NCI-H1105 treated with DMSO at 0.1 percent for 48 hours (cell line): ENCODE results near the gene TTLL3.

Experiments
- DNase-seq: peaks from one replicate; lab custom pipeline; 2025; lab: John Stamatoyannopoulos, UW

The TTLL3 gene

DNA sequence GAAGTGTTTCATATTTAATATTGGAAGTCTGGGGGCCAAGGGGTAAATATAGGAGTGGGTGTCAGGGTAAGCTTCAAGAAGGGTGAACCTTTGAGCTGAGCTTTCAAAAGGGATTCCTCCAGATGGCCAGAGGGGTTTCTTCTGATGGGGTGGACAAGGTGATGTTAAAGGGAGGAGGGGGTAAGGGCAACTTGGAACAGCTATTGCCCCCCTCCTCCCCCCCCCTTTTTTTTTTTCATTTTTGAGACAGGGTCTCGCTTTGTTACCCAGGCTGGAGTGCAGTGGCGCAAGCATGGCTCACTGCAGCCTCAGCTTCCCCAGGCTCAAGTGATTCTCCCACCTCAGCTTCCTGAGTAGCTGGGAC lies 2.1 kb upstream of the TTLL3 start:
- no peak for DNase-seq

DNA sequence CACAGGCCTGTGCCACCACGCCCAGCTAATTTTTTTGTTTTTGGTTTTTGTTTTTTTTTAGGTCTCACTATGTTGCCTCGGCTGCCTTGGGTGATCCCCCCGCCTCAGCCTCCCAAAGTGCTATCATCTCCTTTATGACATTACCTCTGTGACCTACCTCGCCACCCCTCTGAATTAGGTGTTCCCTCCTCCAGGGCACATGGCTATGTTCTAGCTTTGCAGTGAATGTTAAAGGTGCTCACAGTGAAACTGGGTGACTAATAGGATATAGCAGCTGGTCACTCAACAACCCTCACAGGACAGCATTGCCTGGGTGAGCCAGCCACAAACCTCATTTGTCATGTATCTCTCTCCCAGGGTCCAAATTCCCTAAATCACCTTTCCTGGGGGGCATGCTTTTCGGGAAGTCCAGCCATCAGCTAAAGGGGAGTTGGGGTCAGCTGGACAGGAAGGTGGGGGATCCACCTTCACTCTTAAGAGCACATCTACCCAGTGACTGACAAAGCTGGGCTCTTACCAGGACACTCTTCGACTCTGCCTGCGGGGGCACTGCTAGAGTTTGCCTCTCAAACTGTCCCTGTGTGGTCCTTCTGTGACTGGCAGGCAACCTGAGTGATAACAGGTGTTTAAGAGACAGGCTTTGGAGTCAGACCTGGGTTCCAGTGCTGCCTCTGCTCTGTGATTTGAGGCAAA lies 1.6 kb upstream of the TTLL3 start:
- peak; percentile 33 for DNase-seq

DNA sequence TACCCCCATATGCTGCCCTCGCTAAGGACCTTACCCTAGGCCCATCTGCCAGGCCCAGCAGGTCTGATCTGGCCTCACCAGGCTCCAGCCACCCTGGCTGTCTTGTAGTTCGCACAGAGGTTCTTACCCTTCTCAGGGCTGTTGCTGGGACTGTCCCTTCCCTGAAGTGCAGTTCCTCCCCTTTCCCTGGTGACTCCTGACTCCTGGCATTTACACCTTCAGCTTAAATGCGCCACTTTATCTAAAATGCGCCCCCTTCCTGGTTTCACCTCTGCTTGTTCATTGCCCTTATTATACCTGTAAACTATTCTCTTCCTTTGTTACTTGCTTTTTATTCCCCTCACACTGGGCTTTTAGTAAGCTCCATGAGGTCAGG lies 835 bp upstream of the TTLL3 start:
- no peak for DNase-seq

DNA sequence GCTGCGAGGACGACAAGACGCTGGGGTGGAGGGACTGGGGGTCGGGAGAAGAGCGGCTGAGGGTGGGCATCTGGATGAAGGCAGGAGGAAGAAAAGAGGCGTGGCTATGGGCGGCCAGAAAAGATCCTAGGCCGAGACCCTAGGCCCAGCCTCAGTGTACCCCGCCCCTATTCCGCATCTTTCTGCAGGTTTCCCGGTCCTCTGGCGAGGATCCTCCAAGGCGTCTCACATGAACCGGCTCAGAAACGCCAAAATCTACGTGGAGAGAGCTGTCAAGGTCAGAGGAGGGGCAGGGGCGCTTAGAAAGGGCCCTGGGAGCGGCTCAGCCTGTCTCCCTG lies 340 bp downstream of the TTLL3 start:
- DNase-seq, result no peak

DNA sequence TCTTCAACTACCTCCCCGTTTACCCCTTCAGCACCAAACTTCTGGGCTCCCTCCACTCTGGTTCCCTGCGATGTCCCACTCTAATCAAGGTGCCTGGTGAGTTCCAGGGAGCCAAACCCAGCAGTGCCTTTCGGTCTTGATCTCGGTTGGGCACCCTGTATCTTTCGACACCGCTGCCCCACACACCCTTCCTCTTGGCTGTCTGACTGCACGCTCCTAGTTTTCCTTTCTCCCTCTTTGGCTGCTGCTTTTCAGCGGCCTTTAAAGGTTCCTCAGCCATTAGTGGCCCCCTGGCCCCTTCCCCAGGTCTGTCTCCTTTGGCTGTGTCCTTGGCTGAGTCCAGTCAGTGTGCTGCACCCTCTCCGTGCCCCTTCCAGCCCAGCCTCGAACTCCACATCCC lies 784 bp downstream of the TTLL3 start:
- DNase-seq, result no peak

DNA sequence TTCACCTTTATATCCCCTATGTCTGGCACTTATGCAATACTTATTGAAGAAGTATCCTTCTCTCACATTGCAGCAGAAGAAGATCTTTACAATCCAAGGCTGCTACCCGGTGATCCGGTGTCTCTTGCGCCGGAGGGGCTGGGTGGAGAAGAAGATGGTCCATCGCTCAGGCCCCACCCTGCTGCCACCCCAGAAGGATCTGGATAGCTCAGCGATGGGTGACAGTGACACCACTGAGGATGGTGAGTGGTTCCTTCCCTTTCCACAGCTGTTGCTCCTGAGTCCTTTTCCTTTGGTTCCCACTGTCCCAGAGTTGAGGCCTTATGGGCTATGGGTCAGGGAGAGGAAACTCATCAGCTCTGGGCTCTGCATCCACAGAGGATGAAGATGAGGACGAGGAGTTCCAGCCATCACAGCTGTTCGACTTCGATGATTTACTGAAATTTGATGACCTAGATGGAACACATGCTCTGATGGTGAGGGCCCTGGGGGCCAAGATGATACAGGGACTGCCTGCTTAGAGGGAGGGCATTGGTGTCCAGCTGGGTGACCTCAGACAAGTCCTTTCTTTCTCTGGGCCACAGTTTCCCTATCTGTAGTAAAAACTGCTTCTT lies 2.9 kb downstream of the TTLL3 start:
- no peak for DNase-seq

DNA sequence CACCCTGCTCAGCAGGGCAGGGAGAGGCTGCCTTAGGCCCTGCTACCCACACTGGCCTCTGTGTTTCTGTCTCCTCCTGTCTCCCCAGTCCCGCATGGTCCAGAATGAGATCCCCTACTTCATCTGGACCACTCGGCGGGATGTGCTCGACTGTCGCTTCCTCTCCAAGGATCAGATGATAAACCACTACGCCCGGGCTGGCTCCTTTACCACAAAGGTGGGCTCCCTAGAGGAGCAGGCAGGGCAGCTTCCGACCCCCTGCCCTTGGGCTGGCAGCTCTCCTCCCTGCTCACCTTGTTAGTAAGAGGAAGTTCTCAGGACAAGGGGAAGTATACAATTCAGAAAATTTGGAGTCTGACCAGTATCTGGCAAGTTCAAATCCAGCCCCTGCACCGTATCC lies 5.9 kb downstream of the TTLL3 start:
- DNase-seq, result no peak

DNA sequence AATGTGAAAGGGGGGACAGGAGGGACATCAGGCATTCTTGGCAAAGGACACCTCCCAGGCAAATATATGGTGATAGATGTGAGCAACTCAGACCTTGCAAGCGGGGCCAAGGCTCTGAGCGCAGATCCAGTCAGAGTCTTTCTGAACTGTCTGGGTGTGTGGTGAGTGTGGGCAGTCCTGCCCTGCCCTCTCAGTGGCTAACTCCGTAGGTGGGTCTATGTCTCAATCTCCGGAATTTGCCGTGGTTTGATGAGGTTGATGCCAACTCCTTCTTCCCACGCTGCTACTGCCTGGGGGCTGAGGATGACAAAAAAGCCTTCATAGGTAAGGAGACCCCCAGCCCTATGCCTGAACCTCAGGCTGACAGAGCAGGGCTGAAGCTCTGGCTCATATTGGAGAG lies 7.4 kb downstream of the TTLL3 start:
- DNase-seq, result no peak

DNA sequence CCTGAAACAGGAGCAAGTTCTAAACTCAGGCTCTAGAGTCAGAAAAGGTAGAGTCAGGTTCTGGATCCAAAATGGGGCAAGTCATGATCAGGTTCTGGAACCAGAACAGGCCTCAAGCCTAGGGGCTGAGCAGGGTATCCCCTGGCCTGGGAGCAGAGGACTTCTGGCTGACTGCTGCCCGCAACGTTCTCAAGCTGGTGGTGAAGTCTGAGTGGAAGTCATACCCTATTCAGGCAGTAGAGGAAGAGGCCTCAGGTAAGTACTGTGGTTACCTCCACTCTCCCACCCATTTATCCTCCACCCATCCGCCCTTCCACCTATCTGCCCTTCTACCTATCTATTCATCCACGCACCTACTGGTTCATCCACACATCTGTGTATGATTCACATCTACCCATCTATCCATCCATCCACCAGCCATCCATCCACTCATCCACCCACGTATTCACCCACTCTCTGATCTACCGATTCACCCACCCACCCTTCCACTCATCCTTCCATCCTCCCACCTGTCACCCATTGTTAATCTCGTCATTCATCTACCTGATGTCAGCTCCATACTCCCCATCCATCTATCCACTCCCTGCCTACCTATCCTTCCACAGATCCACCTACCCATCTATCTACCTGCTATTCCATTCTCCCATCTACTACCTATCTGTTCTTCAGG lies 8.7 kb downstream of the TTLL3 start:
- no peak for DNase-seq

DNA sequence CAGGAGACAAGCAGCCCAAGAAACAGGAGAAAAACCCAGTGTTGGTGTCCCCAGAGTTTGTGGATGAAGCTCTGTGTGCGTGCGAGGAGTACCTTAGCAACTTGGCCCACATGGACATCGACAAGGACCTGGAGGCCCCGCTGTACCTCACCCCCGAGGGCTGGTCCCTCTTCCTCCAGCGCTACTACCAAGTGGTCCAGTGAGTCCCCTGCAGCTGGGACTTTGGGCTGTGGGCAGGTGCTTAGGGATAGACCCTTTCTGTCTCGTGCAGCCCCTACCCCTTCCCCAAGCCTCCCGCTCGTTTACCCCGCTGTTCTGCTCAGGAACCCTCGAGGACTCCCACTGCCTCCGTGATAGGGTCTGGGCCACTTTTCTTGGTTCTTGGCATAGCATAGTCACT lies 10.5 kb downstream of the TTLL3 start:
- no peak for DNase-seq

DNA sequence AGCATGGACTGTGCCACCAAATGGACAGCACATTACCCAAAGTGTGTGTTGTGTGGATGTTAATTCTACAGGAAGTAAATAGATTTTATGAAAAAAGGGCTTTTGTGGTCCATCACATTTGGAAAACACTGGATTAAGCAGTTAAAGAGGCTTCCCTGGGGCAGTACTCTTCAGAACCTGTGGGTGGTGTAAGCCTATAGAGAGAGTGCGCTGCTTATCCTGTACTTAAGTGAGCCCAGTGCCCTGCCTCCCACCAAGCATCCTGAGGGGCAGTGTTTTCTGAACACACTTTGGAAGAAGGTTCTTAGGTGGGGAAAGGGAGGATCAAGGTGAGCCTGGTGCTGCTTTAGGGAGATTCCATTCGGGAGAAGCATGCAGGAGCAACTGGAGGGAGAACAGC lies 10.9 kb downstream of the TTLL3 start:
- DNase-seq, result no peak

DNA sequence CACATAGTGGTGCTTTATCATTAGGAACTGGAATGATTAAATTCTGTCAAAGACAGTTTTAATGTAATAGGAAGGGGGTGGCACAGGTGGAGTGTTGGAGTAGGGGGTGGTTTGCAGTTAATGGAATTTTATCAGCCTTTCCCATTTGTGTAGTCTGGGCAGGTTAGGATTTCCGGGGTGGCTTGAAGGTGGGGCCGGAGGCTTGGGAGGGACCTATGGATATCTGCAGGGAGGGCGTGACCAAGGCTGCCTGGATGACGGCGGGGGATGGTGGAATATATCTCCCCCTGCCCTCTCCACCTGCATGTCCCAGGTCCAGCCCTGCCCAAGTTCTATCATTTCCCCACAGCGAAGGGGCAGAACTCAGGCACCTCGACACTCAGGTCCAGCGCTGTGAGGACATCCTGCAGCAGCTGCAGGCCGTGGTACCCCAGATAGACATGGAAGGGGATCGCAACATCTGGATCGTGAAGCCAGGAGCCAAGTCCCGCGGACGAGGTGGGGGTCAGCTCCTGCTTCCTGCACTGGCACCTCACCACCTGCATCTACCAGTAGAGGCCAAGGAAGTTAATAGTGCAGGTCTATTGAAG lies 15.5 kb downstream of the TTLL3 start:
- DNase-seq, result no peak

DNA sequence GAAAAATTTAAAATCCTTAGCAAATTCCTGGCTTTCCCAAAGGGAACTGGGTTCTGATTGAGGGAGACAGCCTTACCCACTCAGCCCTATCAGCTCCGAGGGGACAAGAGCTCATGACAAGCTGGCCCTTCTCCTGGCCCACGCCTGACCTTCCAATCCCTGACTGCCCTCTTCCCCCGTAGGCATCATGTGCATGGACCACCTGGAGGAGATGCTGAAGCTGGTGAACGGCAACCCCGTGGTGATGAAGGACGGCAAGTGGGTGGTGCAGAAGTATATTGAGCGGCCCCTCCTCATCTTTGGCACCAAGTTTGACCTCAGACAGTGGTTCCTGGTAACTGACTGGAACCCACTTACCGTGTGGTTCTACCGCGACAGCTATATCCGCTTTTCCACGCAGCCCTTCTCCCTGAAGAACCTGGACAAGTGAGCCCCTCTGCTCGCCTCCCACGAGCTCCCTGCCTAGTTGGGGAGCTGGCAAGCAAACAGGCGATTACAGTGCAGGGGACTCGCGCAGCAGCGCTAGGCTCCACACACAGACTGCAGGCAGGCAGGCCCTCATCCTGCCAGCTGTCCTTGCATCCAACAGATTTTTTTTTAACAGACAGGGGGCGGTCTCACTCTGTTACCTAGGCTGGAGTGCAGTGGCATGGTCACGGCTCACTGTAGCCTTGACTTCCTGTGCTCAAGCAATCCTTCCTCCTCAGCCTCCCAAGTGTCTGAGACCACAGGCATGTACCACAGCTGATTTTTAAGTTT lies 16.9 kb downstream of the TTLL3 start:
- no peak for DNase-seq

DNA sequence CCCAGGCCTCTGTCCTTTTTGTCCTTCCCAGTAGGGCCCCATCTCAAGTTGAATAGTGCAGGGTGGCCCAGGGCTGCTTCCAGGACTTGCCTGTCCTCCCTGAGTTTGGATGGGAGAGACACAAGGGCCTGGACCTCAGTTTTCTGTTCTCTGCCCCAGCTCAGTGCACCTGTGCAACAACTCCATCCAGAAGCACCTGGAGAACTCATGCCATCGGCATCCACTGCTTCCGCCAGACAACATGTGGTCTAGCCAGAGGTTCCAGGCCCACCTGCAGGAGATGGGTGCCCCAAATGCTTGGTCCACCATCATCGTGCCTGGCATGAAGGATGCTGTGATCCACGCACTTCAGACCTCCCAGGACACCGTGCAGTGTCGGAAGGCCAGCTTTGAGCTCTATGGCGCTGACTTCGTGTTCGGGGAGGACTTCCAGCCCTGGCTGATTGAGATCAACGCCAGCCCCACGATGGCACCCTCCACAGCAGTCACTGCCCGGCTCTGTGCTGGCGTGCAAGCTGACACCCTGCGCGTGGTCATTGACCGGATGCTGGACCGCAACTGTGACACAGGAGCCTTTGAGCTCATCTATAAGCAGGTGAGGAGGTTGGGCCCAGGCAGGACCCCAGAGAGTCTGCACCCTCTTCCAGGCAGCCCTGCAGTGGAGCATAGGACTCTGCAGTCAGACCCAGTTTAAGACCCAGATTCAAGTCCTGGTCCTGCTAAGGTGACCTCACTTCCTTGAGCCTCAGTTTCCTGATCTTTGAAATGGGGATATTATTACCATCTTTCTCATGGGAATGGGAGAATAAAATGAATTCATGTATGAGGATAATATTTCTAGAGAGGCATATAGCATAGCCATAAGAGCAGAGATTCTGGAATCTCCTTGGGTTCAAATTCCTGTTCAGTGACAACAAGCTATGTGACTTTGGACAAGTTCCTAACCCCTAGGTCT lies 19.0 kb downstream of the TTLL3 start:
- DNase-seq, result no peak

DNA sequence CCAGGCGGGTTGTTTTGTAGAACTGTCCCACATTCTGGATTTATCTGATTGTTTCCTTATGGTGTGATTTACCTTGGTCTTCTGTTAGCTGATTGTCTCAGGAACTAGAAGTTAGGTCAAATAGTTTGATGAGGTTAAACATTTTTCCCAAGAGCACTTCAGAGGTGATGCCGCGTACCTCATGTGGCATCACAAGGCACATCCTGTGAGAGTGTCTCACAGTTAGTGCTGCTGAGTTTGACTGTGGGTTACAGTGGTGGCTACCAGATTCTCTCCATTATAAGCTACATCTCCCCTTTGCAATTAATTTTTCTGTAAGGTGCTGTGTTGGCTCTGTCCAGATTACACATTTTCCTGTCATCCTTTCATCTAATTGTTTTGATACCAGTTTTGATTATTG lies 21.2 kb downstream of the TTLL3 start:
- no peak for DNase-seq

DNA sequence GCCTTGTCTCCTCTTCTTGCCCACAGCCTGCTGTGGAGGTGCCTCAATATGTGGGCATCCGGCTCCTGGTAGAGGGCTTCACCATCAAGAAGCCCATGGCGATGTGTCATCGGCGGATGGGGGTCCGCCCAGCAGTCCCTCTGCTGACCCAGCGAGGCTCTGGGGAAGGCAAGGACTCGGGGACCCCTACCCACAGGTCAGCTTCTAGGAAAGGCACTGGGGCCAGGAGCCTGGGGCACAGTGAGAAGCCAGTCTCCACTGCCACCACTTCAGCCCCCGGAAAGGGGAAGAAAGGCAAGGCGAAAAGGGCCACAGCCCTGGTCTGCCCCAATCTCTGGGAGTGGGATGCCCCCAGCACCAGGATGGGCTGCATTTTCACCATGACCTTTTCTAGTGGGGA lies 23.0 kb downstream of the TTLL3 start:
- no peak for DNase-seq

DNA sequence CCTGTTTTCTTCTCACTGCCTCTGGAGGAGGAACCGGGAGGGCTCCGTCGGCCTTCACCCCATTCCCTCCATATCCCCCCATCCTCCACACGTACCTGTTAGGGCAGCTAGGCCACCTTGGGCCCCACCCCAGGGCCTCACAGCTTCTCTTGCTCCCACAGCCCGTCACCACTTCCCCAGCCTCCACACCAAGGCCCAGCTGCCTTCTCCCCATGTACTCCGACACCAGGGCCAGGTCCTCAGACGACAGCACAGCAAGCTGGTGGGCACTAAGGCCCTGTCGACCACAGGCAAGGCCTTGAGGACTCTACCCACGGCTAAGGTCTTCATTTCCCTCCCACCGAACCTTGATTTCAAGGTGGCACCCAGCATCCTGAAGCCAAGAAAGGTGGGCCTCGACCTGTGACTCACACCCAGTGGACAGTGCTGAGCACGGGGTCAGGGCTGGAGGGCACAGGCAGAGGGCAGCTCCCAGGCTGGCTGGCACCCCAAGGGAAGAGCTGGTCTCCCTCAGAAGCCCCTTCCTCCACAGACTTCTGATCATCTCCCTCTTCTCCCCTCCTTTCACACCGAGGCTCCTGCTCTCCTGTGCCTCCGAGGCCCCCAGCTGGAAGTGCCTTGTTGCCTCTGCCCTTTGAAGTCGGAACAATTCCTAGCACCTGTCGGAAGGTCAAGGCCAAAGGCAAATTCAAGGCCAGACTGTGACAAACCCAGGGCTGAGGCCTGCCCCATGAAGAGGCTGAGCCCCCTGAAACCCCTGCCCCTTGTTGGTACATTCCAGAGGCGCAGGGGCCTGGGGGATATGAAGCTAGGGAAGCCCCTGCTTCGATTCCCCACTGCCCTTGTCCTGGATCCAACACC lies 24.7 kb downstream of the TTLL3 start:
- DNase-seq, result no peak

DNA sequence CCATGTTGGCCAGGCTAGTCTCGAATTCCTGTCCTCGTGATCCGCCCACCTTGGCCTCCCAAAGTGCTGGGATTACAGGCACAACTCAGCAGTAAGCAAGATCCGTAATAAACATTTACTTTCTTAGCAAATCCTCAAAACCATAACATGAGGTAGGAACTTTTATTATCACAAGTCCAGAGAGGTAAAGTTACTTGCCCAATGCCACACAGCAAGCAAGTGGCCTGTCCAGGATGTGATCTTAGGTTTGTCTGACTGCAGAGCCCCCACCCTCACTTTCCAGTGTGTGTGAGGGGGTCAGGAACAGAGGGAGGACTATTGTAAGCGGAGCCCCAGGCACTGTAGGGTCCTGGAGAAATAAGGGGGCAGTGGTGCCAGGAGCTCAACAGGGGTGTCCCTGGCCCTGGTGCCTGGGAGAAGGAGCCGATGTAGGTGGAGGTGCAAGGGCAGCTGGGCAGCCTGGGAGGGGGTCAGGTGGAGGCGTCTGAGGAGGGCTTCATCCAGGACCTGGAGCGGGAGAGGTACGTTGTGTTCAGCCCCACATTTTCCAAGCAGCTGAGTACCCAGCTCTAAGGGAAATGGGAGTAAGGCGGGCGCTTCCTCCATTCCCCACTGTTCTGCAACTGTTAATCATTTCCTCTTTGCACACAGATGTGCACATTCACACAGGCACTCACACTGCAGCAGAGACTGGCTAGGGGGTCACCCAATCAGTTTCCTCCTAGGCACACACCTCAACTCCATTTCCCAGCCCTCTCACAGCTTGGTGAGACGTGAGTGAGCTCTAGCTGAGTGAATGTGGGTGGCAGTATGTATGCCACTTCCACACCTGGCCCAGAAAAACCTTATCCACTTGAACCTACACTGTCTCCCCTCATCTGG lies 27.9 kb downstream of the TTLL3 start:
- no peak for DNase-seq

DNA sequence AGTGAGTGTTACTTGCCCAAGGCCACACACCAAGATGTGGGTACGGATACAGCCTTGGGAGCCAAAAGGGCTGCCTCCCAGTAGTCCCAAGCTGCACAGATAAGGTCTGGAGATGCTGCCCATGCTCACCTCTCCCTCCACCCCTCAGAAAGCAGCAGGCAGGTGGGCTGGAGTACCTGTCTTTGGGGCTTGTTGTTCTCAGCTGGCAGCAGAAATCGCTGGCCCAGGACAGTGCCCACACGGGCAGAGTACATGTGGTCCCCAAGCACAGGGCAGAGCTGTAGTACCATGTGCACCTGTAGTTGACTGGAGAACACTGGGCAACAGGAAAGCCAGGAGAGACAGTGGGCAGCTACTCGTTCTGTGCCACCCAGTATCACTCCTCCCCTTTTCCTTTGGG lies 28.8 kb downstream of the TTLL3 start:
- DNase-seq, result no peak

DNA sequence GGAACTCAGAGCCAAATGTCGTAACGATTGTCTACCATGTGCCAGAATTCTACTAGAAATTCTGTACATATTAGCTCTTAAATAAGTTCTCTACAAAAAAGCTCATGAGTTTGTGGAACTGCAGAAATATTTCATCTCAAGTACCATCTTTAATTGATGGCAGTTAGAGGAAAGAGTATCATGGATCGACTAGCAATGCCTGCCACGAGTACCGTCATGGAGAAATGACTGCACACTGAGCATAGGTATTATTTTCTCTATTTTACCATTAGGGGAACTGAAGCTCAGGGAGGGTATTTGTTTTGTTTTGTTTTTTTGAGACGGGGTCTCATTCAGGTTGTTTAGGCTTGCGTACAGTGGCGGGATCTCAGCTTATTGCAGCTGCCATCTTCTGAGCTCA lies 31.0 kb downstream of the TTLL3 start:
- no peak for DNase-seq
